NCI-H1930 (cell line): ENCODE data around the gene TOR3A.
A peak's percentile ranks its signal among the peaks of the same experiment; 100 is the strongest.

Source experiments
- DNase-seq, 2 experiments: peaks; one replicate each; lab custom pipeline; 2025; lab: John Stamatoyannopoulos, UW

TOR3A gene

GRCh38 chr1:179077396-179077795, 4.5 kb upstream of the TOR3A start:
- no peak for DNase-seq

GRCh38 chr1:179079113-179079761, 2.6 kb upstream of the TOR3A start:
- peak; percentile 20 to 53 for DNase-seq

- DNase-seq = no peak
Observed at GRCh38 chr1:179080866-179081686, 794 bp upstream of the TOR3A start.

GRCh38 chr1:179082333-179082998, 596 bp downstream of the TOR3A start:
- no peak for DNase-seq

- DNase-seq = no peak
Observed at GRCh38 chr1:179082999-179083335, 1.1 kb downstream of the TOR3A start.

GRCh38 chr1:179083533-179083932, 1.7 kb downstream of the TOR3A start:
- no peak for DNase-seq

GRCh38 chr1:179087665-179088064, 5.8 kb downstream of the TOR3A start:
- no peak for DNase-seq

- DNase-seq = no peak
Observed at GRCh38 chr1:179089827-179090482, 8.1 kb downstream of the TOR3A start.

GRCh38 chr1:179090522-179090921, 8.7 kb downstream of the TOR3A start:
- no peak for DNase-seq

GRCh38 chr1:179090923-179091322, 9.1 kb downstream of the TOR3A start:
- no peak for DNase-seq

GRCh38 chr1:179091691-179092165, 9.9 kb downstream of the TOR3A start:
- DNase-seq = no peak

GRCh38 chr1:179092896-179093461, 11.1 kb downstream of the TOR3A start:
- DNase-seq = no peak

GRCh38 chr1:179094818-179095217, 12.9 kb downstream of the TOR3A start:
- DNase-seq = no peak

- DNase-seq = no peak
Observed at GRCh38 chr1:179095377-179095776, 13.5 kb downstream of the TOR3A start.

- no peak for DNase-seq
Observed at GRCh38 chr1:179095924-179096323, 14.1 kb downstream of the TOR3A start.

GRCh38 chr1:179099891-179100290, 18.0 kb downstream of the TOR3A start:
- DNase-seq = no peak

- DNase-seq = no peak
Observed at GRCh38 chr1:179101566-179101965, 19.7 kb downstream of the TOR3A start.

GRCh38 chr1:179103999-179104398, 22.1 kb downstream of the TOR3A start:
- DNase-seq = no peak

GRCh38 chr1:179104611-179105250, 22.9 kb downstream of the TOR3A start:
- DNase-seq = no peak

- no peak for DNase-seq
Observed at GRCh38 chr1:179105393-179105792, 23.5 kb downstream of the TOR3A start.
